ENCODE measurements around the gene NKAPL.

GRCh38 chr6:28212510-28213212, 46.4 kb upstream of the NKAPL start:
- TF ChIP-seq CTCF (IDR thresholded peaks at IDR 0.05) (no peak), POLR2A (IDR thresholded peaks at IDR 0.05) (no peak), POLR2AphosphoS5 (IDR thresholded peaks at IDR 0.05) (no peak)
